Endothelial cell of hepatic sinusoid (primary cell): ENCODE data around the gene LRP6.

Experiments used
- in situ Hi-C: cut with HindIII; loops from 2 replicates; pipeline ENCODE4 v1.10.0; 2017; ENCODE audit warnings: low sequenced_read_pairs

LRP6 gene

DNA sequence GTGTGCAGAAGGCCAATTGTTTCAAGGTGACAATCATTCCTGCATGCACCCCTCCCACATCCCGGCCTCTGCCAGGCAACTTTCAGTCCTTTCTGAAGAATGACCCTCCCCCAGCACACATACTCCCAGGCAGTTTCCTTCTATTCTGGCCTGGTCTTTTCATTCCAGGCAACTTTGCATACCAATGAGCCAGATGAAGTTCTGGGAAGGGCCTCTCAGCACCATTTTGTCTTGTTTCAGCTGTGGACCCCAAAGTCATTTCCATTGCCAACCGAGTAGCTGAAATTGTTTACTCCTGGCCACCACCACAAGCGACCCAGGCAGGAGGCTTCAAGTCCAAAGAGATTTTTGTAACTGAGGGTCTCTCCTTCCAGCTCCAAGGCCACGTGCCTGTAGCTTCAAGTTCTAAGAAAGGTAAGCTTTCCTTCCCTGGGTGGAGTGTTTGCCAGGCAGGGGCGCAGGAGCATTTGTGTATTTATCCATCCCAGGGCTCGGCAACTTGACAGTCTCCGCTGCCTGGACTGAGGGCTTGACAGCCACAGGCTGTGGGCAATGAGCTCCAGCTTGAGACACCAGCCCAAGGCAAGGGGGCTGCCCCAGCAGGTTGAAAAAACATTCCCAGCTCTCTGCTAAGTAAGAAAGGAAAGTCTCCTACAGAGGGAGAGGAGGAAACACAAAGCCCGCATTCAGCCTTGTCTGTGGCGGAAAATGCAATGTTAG, 179.7 kb downstream of the LRP6 start:
- in situ Hi-C loops, result loop anchor here (5.0 to 25.0 kb wide), 3 partner anchors 35 to 250 kb away; no protein-coding TSS in a partner anchor

DNA sequence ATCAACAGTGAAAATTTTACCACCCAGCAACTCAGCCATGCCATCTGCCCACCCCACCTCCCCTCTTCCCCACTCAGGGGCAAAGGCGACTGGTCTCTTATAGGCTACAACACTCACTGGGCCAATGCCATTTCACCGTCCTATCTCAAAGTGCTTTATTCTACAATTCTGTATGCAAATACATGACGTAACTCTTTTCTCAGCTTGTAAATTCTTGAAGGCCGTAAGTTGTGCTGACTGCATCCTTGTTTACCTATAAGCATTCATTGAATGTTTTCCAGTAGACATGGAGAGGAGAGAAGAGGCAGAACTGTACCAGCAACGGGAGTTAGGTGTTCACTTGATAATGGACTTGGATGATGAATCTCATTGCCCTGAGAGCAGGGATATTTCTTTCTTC, 180.5 kb downstream of the LRP6 start:
- in situ Hi-C loops, result loop anchor here (5.0 to 25.0 kb wide), 3 partner anchors 34 to 251 kb away; no protein-coding TSS in a partner anchor

DNA sequence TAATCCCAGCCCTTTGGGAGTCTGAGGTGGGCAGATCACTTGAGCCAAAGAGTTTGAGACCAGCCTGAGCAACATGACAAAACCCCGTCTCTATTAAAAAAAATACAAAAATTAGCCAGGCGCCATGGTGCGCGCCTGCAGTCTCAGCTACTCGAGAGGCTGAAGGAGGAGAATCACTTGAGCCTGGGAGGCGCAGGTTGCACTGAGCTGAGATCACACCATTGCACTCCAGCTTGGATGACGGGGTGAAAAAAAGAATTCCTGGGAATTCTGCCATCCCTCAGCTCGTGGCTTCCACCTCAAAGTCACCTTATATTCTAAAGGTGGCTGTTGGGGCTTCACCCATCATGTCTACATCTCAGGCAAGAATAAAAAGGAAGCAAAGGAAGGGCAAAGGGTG, 183.2 kb downstream of the LRP6 start:
- in situ Hi-C loops, result loop anchor here (25.0 kb wide), 1 partner anchor 254 kb away; no protein-coding TSS in a partner anchor

DNA sequence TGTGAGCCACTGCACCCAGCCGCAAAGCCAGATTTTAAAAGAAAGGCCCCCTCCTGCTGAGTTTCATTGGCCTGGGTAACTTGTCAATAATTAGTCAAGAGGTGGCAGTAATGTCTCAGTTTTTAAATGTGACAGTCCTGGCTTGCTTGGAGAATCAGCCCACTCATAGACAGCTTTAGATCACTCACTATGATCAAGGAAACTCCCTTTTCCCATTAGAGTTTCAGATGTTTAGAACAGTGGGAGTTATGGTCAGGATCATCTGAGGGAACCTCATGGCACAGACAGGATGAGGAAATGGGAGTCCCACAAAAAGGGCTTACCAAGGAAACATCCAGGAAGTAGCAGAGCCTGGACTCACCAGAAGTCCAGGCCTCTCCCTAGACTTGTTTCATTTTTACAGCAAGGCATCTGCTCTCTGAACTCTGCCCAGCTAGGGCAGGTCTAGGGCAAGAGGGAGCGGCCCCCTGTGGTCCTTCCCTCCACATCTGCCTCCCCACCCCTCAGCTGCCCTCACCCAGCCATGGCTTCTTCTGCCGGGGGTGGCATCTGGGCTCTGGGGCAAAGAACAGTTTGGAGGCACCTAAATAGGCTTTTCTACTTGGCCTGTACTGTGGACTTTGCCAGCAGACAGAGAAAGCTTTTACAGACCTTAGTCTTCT, 184.9 kb downstream of the LRP6 start:
- in situ Hi-C loops, result loop anchor here (25.0 kb wide), 1 partner anchor 255 kb away; no protein-coding TSS in a partner anchor

DNA sequence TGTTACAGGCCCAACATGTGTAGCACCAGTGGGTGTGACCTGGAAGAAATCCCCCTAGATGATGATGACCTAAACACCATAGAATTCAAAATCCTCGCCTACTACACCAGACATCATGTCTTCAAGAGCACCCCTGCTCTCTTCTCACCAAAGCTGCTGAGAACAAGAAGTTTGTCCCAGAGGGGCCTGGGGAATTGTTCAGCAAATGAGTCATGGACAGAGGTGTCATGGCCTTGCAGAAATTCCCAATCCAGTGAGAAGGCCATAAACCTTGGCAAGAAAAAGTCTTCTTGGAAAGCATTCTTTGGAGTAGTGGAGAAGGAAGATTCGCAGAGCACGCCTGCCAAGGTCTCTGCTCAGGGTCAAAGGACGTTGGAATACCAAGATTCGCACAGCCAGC, 187.6 kb downstream of the LRP6 start:
- in situ Hi-C loops, result loop anchor here (10.0 to 25.0 kb wide), 2 partner anchors 258 to 586 kb away; no protein-coding TSS in a partner anchor

DNA sequence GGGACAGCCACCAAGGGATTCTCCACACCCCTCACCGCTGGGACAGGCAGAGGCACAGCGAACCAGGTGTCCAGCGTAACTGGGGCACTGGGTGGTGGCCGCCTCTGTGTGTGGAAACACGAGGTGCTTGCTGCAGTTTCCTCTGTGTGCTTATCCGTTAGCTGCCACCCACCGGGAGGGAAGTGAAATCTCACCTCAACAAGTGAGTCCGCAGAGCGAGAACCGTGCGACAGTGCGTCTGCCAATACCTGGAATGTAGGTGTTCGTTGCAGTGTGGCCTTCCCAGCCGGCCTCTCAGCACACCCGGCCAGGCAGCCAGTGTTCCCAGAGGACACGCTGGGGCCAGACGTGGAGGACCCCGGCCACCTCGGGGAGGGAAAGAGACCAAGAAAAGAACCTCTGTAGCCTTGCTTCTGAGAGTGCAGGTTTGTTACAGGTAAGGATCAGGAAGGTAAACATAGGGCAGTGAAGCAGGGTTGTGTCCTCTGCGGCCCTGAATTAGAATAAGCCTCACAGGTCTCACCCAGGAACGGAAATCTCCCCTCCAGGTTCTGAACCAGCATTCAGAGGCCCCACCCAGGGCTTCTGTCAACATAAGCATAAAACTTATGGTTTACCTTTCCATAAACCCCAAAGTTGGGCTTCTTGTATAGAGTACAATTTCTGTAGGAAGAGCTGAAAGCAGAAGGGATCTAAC, 194.6 kb downstream of the LRP6 start:
- in situ Hi-C loops, result loop anchor here (10.0 kb wide), 1 partner anchor 593 kb away; no protein-coding TSS in a partner anchor

DNA sequence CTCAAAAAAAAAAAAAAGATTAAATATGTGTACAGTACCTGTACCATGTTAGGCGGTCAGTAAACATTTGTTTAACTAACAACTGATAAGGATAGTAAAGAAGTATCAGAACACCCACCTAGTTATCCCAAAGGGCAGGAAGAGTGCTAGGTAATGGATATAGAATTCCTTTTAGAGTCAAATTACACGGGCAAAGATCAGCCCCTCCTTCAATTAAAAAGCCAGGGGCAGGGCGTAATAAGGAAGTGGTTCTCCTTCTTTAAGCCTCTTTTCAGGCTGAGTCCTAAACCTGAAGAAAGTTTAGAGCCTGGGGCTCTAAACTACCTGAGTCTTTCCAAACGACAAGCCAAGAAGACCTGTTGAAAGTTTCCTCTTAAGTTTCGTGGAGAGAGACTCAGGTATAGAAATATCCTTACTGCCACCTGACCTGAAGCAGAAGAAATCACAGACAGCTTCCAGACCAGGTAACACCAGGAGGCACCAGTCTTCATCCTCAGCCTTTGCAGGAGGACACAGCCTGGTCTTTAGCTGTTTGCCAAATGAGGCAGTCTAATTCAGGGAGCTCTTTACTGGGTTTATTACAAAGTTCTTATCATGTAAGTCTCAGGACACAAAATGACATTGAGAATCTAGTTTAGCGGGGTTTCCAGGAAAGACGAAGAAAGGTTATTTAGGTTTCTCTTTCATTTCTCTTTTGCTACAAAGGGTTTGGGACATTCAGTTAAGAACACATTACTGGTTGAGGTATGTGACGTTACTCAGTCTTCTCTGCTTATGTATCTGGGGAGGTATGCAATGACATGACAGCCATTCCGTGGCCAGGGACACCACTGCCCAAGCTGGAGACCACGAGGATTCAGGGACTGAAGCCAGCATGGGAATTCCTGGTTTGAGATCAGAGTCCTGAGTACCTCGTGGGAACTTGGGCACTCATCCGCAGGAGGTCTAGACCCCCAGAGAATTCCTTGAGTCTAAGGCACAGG, 195.9 kb downstream of the LRP6 start, which contains the start of gene BCL2L14:
BCL2L14 (plus strand) TSS at position 266 of the 983 bp plus-strand sequence. CDS start 8,367 bp downstream, outside the sequence.
- in situ Hi-C loops, result loop anchor here (10.0 kb wide), 1 partner anchor 594 kb away; no protein-coding TSS in a partner anchor

DNA sequence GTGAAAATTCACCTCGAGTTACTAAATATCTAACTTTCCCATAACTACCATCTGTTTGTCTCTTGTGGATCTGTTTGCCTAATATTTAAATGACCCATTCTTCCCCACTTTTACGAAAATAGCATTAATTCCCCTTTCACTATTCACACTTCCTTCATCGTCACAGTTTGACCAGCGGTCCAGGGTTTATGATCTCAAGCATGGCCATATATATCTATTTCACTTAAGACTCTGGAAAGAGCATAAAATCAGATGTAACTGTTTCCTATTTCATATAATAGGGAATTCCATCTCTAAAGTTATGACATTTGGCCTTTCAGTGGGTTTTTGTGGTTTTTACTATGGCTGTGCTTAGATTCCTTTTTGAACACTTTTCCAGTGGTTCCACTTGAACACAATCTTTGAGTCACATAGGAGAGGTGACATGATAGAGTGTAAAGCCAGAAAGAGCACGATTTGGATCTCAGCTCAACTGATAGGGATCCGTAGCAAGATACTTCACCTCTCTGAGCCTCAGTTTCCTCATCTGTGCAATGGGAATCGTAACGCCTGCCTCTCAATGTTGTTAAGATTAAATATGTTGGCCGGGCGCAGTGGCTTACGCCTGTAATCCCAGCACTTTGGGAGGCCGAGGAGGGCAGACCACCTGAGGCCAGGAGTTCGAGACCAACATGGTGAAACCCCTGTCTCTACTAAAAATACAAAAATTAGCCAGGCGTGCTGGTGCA, 196.9 kb downstream of the LRP6 start:
- in situ Hi-C loops, result loop anchor here (10.0 kb wide), 1 partner anchor 595 kb away; no protein-coding TSS in a partner anchor

DNA sequence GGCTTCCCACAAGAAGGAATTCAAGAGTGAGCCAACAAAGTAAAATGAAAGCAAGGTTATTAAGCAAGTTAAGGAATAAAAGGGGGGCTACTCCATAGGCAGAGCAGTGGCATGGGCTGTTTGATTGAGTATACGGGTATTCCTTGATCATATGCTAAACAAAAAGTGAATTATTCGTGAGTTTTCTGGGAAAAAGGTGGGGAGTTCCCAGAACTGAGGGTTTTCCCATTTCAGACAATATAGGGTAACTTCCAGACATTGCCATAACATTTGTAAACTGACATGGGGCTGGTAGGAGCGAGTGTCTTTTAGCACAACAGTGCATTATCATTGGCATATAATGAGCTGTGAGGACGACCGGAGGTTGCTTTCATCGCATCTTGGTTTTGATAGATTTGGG, 198.1 kb downstream of the LRP6 start:
- in situ Hi-C loops, result no loop called here
